Liver (tissue), 9 donors: ENCODE data around the gene TSHZ3. TPM values are rescaled to one million over a fixed set of nuclear protein-coding genes. Genes with fewer than 3 reads are reported as not detected.

Source experiments
- DNase-seq: peaks from one replicate; pipeline ENCODE4 v3.0.0-alpha.2; 2017; ENCODE audit warnings: low spot score
- H3K27ac ChIP-seq, 2 donors: one replicate each; pipeline ENCODE4 v1.7.0; 2013; ENCODE audit warnings: inconsistent platforms in 2 of 2, low read length in 2 of 2, control low read depth in 1 of 2, low read depth in 1 of 2, mild to moderate bottlenecking in 1 of 2
- H3K27me3 ChIP-seq, 4 donors: one replicate each; pipeline versions ENCODE4 v1.6.1 to v1.7.0; 2013; ENCODE audit warnings: low read length in 3 of 4, inconsistent platforms in 1 of 4, mild to moderate bottlenecking in 1 of 4, moderate library complexity in 1 of 4; ENCODE audit not compliant: control insufficient read depth in 4 of 4, insufficient read depth in 4 of 4
- H3K36me3 ChIP-seq, 4 donors: one replicate each; pipeline versions ENCODE4 v1.6.1 to v1.7.0; 2013; ENCODE audit warnings: low read length in 3 of 4, mild to moderate bottlenecking in 3 of 4, low read depth in 1 of 4, moderate library complexity in 1 of 4; ENCODE audit not compliant: control insufficient read depth in 4 of 4, insufficient read depth in 3 of 4
- H3K4me1 ChIP-seq, 4 donors: one replicate each; pipeline versions ENCODE4 v1.6.1 to v1.7.0; 2013; ENCODE audit warnings: low read length in 3 of 4, mild to moderate bottlenecking in 3 of 4, moderate library complexity in 1 of 4; ENCODE audit not compliant: control insufficient read depth in 4 of 4, insufficient read depth in 4 of 4
- H3K4me3 ChIP-seq, 3 donors: one replicate each; pipeline versions ENCODE4 v1.6.1 to v1.7.0; 2013; ENCODE audit warnings: low read length in 3 of 3, control low read depth in 1 of 3, low read depth in 1 of 3, mild to moderate bottlenecking in 1 of 3
- H3K9ac ChIP-seq, 2 donors: one replicate each; pipeline ENCODE4 v1.7.0; 2013; ENCODE audit warnings: low read length in 2 of 2, mild to moderate bottlenecking in 2 of 2, moderate library complexity in 2 of 2, control low read depth in 1 of 2, low read depth in 1 of 2
- H3K9me3 ChIP-seq, 4 donors: one replicate each; pipeline versions ENCODE4 v1.6.1 to v1.7.0; 2013; ENCODE audit warnings: low read length in 3 of 4; ENCODE audit not compliant: control insufficient read depth in 4 of 4
- ATF3 ChIP-seq: IDR thresholded peaks from 2 replicates; pipeline ENCODE4 v1.6.1; 2016; ENCODE audit warnings: antibody characterized with exemption
- CTCF ChIP-seq: fragments of 150-350 bp; IDR thresholded peaks from 2 replicates; pipeline ENCODE4 v1.5.1; 2017; ENCODE audit warnings: improper control_type of control experiment, low read depth, low read length; ENCODE audit not compliant: missing input control
- EGR1 ChIP-seq, 2 donors: IDR thresholded peaks; 2 replicates each; pipeline ENCODE4 v1.6.1; 2016 to 2018; ENCODE audit warnings: antibody characterized with exemption in 2 of 2, low read depth in 2 of 2
- FOXA1 ChIP-seq: IDR thresholded peaks from 2 replicates; pipeline ENCODE4 v1.6.1; 2016; ENCODE audit warnings: antibody characterized with exemption
- FOXA2 ChIP-seq: IDR thresholded peaks from 2 replicates; pipeline ENCODE4 v1.6.1; 2016; ENCODE audit warnings: antibody characterized with exemption
- GABPA ChIP-seq, 2 donors: IDR thresholded peaks in 1 of 2; conservative IDR thresholded peaks in 1 of 2; 2 replicates each; pipeline ENCODE4 v1.6.1; 2016; ENCODE audit warnings: antibody characterized with exemption in 2 of 2, mild to moderate bottlenecking in 1 of 2, moderate library complexity in 1 of 2
- HNF4A ChIP-seq, 2 donors: conservative IDR thresholded peaks; 2 replicates each; pipeline ENCODE4 v1.6.1; 2016; ENCODE audit warnings: antibody characterized with exemption in 2 of 2, mild to moderate bottlenecking in 2 of 2
- HNF4G ChIP-seq: IDR thresholded peaks from 2 replicates; pipeline ENCODE4 v1.6.1; 2016; ENCODE audit warnings: antibody characterized with exemption
- JUND ChIP-seq, 2 donors: IDR thresholded peaks; 2 replicates each; pipeline ENCODE4 v1.6.1; 2016; ENCODE audit warnings: antibody characterized with exemption in 2 of 2
- MAX ChIP-seq: IDR thresholded peaks from 2 replicates; pipeline ENCODE4 v1.6.1; 2016; ENCODE audit warnings: antibody characterized with exemption
- NR2F2 ChIP-seq: IDR thresholded peaks from 2 replicates; pipeline ENCODE4 v1.6.1; 2016; ENCODE audit warnings: antibody characterized with exemption
- RAD21 ChIP-seq, 2 donors: IDR thresholded peaks; 2 replicates each; pipeline ENCODE4 v1.6.1; 2016; ENCODE audit warnings: antibody characterized with exemption in 2 of 2, mild to moderate bottlenecking in 2 of 2
- REST ChIP-seq: IDR thresholded peaks from 2 replicates; pipeline ENCODE4 v1.6.1; 2016; ENCODE audit warnings: antibody characterized with exemption, mild to moderate bottlenecking
- RXRA ChIP-seq, 2 donors: IDR thresholded peaks; 2 replicates each; pipeline ENCODE4 v1.6.1; 2017 to 2018; ENCODE audit warnings: antibody characterized with exemption in 2 of 2, mild to moderate bottlenecking in 1 of 2
- SP1 ChIP-seq: IDR thresholded peaks from 2 replicates; pipeline ENCODE4 v1.6.1; 2018; ENCODE audit warnings: antibody characterized with exemption, mild to moderate bottlenecking
- TAF1 ChIP-seq: conservative IDR thresholded peaks from 2 replicates; pipeline ENCODE4 v1.6.1; 2016; ENCODE audit warnings: antibody characterized with exemption, mild to moderate bottlenecking
- YY1 ChIP-seq: IDR thresholded peaks from 2 replicates; pipeline ENCODE4 v1.6.1; 2016; ENCODE audit warnings: antibody characterized with exemption, mild to moderate bottlenecking
- ZBTB33 ChIP-seq: IDR thresholded peaks from 2 replicates; pipeline ENCODE4 v1.6.1; 2016; ENCODE audit warnings: antibody characterized with exemption
- WGBS: extraction: QIAGEN DNeasy Blood & Tissue Kit; methylation state at CpG from one replicate; pipeline ENCODE4 v1.1.7; 2013; 5-methylcytosine and 5-hydroxymethylcytosine counted together
- polyA plus RNA-seq, 2 donors: library from polyadenylated mRNA; stranded (reverse) in 1 of 2; unstranded in 1 of 2; fragments of 200-250 nt in 1 of 2; fragments of >200 nt in 1 of 2; fragmentation: Nextera tagmentation in 1 of 2; extraction: Ambion mirVana in 1 of 2; gene quantifications; one replicate each; pipeline versions ENCODE4 v1.2.1 to v1.2.3, GENCODE V29; 2013 to 2015
- total RNA-seq, 2 donors: library from RNA; depleted of rRNA; stranded (reverse); fragments of >200 nt; gene quantifications; one replicate each; pipeline ENCODE4 v1.2.3, GENCODE V29; 2014
- donor health status: healthy.
- donor health status: healthy.
- donor health status: healthy.
- donor health status: healthy.
- donor health status: healthy.

Gene TSHZ3
- total and polyA plus RNA-seq, 4 donors = 0.42 to 3.3 (median 0.68) TPM

GRCh38 chr19:31232180-31232579 is 117.1 kb downstream of the TSHZ3 start:
- Histone ChIP-seq H3K4me3 (no peak overlapping the region), H3K4me1 (no peaks in the 10 kb centered on the region), H3K27ac (no peak overlapping the region), H3K9ac (no peak overlapping the region), H3K9me3 (peaks cover 0 to 4% (median under 1%) of the 10 kb centered on the region in 4 donors), H3K36me3 (no peaks in the 10 kb centered on the region), H3K27me3 (peaks cover 0 to 7% (median 0%) of the 10 kb centered on the region in 4 donors)
- WGBS = 67% methylated on average over 5 of the region's 5 CpGs
- TF ChIP-seq ATF3 (no peak), FOXA1 (no peak), YY1 (no peak)
- no peak for DNase-seq

- Histone ChIP-seq H3K9me3 (peaks cover 0 to 4% (median under 1%) of the 10 kb centered on the region in 4 donors), H3K4me1 (no peaks in the 10 kb centered on the region), H3K4me3 (no peak overlapping the region), H3K27me3 (peaks cover 0 to 7% (median 0%) of the 10 kb centered on the region in 4 donors), H3K9ac (no peak overlapping the region), H3K27ac (no peak overlapping the region), H3K36me3 (no peaks in the 10 kb centered on the region)
- no peak for DNase-seq
- WGBS = 79% methylated on average over 6 of the region's 6 CpGs
- TF ChIP-seq GABPA (IDR thresholded peaks at IDR 0.05 in 1 of 2, conservative IDR thresholded peaks at IDR 0.05 in 1 of 2) (no peak), YY1 (no peak), CTCF (no peak), JUND (IDR thresholded peaks at IDR 0.05) (no peak), EGR1 (IDR thresholded peaks at IDR 0.05; ENCODE audit: low read depth in 2 of 2) (no peak), ATF3 (no peak), HNF4A (conservative IDR thresholded peaks at IDR 0.05) (no peak), SP1 (no peak), TAF1 (no peak), ZBTB33 (no peak), FOXA1 (no peak), FOXA2 (no peak), HNF4G (no peak), RAD21 (IDR thresholded peaks at IDR 0.05) (no peak), MAX (no peak), REST (no peak), NR2F2 (no peak), RXRA (IDR thresholded peaks at IDR 0.05) (no peak)
Observed at GRCh38 chr19:31231237-31231636, 118.0 kb downstream of the TSHZ3 start.
